PC-9 (cell line): ENCODE data around the gene POGLUT3. TPM values are rescaled to one million over a fixed set of nuclear protein-coding genes. Genes with fewer than 3 reads are reported as not detected.

ENCODE experiments used
- BruUV-seq: library from RNA; stranded (reverse); fragments of 400-500 nt; replicated peaks from 2 replicates; lab custom pipeline; 2021; lab: Mats Ljungman, UMichigan
- CTCF ChIA-PET: fragments of 300-600 bp; sonication (Branson Sonifier 250); formaldehyde crosslinking; loops from one replicate; lab custom pipeline; 2022; ENCODE audit warnings: antibody characterized with exemption; lab: Charles Lee
- POLR2A ChIA-PET: fragments of 300-600 bp; sonication (Branson Sonifier 250); formaldehyde crosslinking; loops from one replicate; lab custom pipeline; 2022; ENCODE audit warnings: antibody characterized with exemption; ENCODE audit not compliant: unreplicated experiment; lab: Charles Lee
- DNase-seq, 2 experiments: peaks; one replicate each; pipeline versions ENCODE4 v3.0.0 to v3.0.0-alpha.2; 2015 to 2022; ENCODE audit warnings: mixed read lengths in 1 of 2
- H2AFZ ChIP-seq: fragments of 200-600 bp; sonication (generic); 2 replicates; pipeline ENCODE4 v1.8.1; 2017; ENCODE audit warnings: antibody characterized with exemption
- H3F3A ChIP-seq: fragments of 200-600 bp; sonication (generic); 2 replicates; pipeline ENCODE4 v1.8.1; 2017; ENCODE audit warnings: antibody characterized with exemption, mild to moderate bottlenecking, low read depth; ENCODE audit not compliant: insufficient read depth
- H3K27ac ChIP-seq: fragments of 200-600 bp; sonication (generic); 2 replicates; pipeline ENCODE4 v1.6.1; 2016; ENCODE audit warnings: mixed run types
- H3K27me3 ChIP-seq: fragments of 200-600 bp; sonication (generic); 2 replicates; pipeline ENCODE4 v1.6.1; 2016; ENCODE audit warnings: low read depth, mixed run types; ENCODE audit not compliant: insufficient read depth
- H3K36me3 ChIP-seq: fragments of 200-600 bp; sonication (generic); 2 replicates; pipeline ENCODE4 v1.6.1; 2016; ENCODE audit warnings: low read depth, mixed run types
- H3K4me1 ChIP-seq: fragments of 200-600 bp; sonication (generic); replicated peaks from 2 replicates; pipeline ENCODE4 v1.6.1; 2016; ENCODE audit warnings: mixed run types; ENCODE audit not compliant: insufficient read depth
- H3K4me2 ChIP-seq: fragments of 200-600 bp; sonication (generic); 2 replicates; pipeline ENCODE4 v1.6.1; 2017; ENCODE audit warnings: mixed run types
- H3K4me3 ChIP-seq: fragments of 200-600 bp; sonication (generic); 2 replicates; pipeline ENCODE4 v1.6.1; 2016; ENCODE audit warnings: mixed run types
- H3K79me2 ChIP-seq: fragments of 200-600 bp; sonication (generic); 2 replicates; pipeline ENCODE4 v1.6.1; 2017; ENCODE audit warnings: low read depth, mixed run types
- H3K9me2 ChIP-seq: fragments of 200-600 bp; sonication (generic); 2 replicates; pipeline ENCODE4 v1.8.1; 2017; ENCODE audit warnings: mild to moderate bottlenecking; ENCODE audit not compliant: insufficient read depth
- H3K9me3 ChIP-seq: fragments of 200-600 bp; sonication (generic); 2 replicates; pipeline ENCODE4 v1.8.1; 2016; ENCODE audit warnings: low read depth; ENCODE audit not compliant: insufficient read depth
- H4K20me1 ChIP-seq: fragments of 200-600 bp; sonication (generic); 2 replicates; pipeline ENCODE4 v1.8.1; 2017; ENCODE audit not compliant: insufficient read depth
- EZH2 ChIP-seq: fragments of 200-600 bp; sonication (generic); IDR thresholded peaks from 2 replicates; pipeline ENCODE4 v1.8.0; 2017; ENCODE audit warnings: antibody characterized with exemption, low read depth
- intact Hi-C: fragments of 100-400 bp; cut with micrococcal nuclease; formaldehyde crosslinking; loops from one replicate; pipeline ENCODE4 v1.10.0; 2022; ENCODE audit not compliant: unreplicated experiment
- total RNA-seq: library from RNA; stranded (reverse); gene quantifications from 2 replicates; pipeline ENCODE4 v1.2.3, GENCODE V29; 2021
- TF ChIP-seq, protein P1 (sequence below): fragments of 200-600 bp; sonication (generic); conservative IDR thresholded peaks from 2 replicates; pipeline ENCODE4 v1.6.1; 2017; ENCODE audit warnings: mixed run types, antibody characterized with exemption, mild to moderate bottlenecking, moderate library complexity

POGLUT3 gene
- total RNA-seq, 1 experiment from 2014 or later, result 31.7 TPM

DNA sequence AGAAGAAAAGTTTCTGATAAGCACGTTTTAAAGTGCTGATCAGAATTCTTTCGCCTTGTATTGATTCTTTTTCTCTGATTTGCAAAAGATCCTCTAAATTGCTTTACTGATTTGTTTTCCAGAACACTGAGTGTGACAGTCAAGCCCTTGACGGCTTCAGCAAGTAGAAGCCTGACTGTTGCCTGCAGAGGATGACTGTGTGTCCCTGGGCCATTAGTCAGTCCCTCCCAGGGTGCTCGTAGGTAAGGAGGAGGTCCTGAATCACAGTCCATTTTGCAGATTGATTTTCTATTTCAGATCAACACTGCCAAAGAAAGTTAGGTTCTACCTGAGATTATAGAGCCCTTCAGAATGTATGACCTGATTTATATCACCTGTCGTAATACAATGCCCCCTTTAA is 38.6 kb upstream of the POGLUT3 start:
- no TSS peak for BruUV-seq
- 0 out of 2 replicates have a peak, but pooled peaks cover 2% of the 10 kb centered on the region for H3F3A ChIP-seq
- CTCF ChIA-PET, result no interaction called here
- peaks cover 10% of the 10 kb centered on the region; the same call in 1 of the 2 replicates for H3K36me3 ChIP-seq
- no peaks in the 10 kb centered on the region for H3K9me2 ChIP-seq
- H3K27ac ChIP-seq, result no peak overlapping the region
- POLR2A ChIA-PET, result interaction anchor here (0.6 kb wide), 1 partner anchor 25 kb away, joined by 6 read pairs; no protein-coding TSS in a partner anchor
- no peaks in the 10 kb centered on the region for H3K4me1 ChIP-seq
- no peak for DNase-seq
- intact Hi-C loops, result no loop called here
- H3K27me3 ChIP-seq, result no peaks in the 10 kb centered on the region
- H3K4me3 ChIP-seq, result no peak overlapping the region
- TF ChIP-seq, protein P1, sequence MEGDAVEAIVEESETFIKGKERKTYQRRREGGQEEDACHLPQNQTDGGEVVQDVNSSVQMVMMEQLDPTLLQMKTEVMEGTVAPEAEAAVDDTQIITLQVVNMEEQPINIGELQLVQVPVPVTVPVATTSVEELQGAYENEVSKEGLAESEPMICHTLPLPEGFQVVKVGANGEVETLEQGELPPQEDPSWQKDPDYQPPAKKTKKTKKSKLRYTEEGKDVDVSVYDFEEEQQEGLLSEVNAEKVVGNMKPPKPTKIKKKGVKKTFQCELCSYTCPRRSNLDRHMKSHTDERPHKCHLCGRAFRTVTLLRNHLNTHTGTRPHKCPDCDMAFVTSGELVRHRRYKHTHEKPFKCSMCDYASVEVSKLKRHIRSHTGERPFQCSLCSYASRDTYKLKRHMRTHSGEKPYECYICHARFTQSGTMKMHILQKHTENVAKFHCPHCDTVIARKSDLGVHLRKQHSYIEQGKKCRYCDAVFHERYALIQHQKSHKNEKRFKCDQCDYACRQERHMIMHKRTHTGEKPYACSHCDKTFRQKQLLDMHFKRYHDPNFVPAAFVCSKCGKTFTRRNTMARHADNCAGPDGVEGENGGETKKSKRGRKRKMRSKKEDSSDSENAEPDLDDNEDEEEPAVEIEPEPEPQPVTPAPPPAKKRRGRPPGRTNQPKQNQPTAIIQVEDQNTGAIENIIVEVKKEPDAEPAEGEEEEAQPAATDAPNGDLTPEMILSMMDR, result no peak
- no peak for TF ChIP-seq EZH2
- H4K20me1 ChIP-seq, result no peaks in the 10 kb centered on the region
- H3K9me3 ChIP-seq, result no peaks in the 10 kb centered on the region
- H2AFZ ChIP-seq, result no peak overlapping the region
- no peak overlapping the region for H3K4me2 ChIP-seq
- H3K79me2 ChIP-seq, result no peaks in the 10 kb centered on the region

DNA sequence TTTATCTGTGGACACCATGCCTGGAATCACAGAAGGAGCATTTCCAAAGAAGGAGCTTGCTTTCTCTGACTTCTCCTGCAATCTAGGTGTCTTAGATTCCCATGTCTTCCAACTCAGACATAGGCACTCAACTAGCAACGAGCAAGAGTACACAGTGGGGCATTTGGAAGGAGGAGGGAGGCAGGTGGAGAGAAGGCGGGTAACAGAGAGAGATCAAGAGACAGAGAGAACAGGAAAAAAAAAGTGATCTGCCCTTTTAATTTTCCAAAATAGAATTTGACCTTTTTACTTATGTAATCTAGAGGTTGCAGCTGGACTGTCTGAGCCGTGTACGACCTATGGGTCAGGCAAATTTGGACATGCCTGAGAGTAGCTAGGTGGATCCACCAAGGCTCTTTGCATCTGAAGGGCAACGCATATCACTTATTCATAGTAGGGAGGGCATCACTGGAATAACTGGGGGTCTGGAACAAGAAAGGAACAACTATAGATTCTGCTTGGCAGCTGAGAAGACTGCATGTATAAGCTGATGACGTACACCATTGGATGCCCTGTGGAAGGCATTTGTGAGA is 37.3 kb upstream of the POGLUT3 start:
- ChIA-PET POLR2A (interaction anchor here (0.6 kb wide), 1 partner anchor 58 kb away, joined by 4 read pairs; no protein-coding TSS in a partner anchor), CTCF (no interaction called here)
- Histone ChIP-seq H3K36me3 (peaks cover 10% of the 10 kb centered on the region; the same call in 1 of the 2 replicates), H3K4me3 (no peak overlapping the region), H3K9me3 (no peaks in the 10 kb centered on the region), H3F3A (0 out of 2 replicates have a peak, but pooled peaks cover 2% of the 10 kb centered on the region), H2AFZ (no peak overlapping the region), H3K79me2 (no peaks in the 10 kb centered on the region), H3K27ac (no peak overlapping the region), H3K4me2 (no peak overlapping the region), H4K20me1 (no peaks in the 10 kb centered on the region), H3K9me2 (no peaks in the 10 kb centered on the region), H3K27me3 (no peaks in the 10 kb centered on the region), H3K4me1 (no peaks in the 10 kb centered on the region)
- no peak for DNase-seq
- intact Hi-C loops, result no loop called here
- BruUV-seq, result no TSS peak
- TF ChIP-seq, protein P1, result no peak
- TF ChIP-seq EZH2, result no peak

DNA sequence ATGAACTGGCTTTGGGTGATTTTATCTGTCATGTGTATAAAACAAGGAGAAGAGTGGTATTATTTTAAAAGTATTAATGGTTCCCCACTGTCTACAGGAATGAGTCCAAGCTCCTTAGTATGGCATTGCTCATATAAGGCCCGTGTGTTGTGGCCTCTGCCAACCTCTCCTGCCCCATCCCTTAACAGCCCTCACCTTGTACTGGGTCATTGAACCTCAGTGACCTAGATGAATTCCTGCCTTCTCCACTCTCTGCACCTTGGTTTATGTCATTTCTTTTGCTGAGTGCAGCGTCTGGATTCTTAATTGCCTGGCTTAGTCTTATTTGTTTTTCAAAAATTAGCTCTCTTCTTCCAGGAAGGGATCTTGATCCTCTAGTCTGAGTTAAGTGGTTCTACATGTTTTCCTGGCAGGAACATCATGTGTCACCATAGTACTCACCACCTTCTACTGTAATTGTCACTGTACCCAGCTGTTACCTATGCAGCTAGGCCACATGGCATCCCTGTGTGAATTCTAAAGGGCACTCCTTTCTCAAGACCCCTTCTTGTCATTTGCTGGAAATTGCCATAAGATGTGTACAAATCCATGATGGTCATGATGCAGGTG is 36.2 kb upstream of the POGLUT3 start:
- intact Hi-C loops, result no loop called here
- Histone ChIP-seq H3K27ac (no peak overlapping the region), H3K79me2 (no peaks in the 10 kb centered on the region), H3K27me3 (no peaks in the 10 kb centered on the region), H3K4me2 (no peak overlapping the region), H3K4me3 (no peak overlapping the region), H3F3A (0 out of 2 replicates have a peak, but pooled peaks cover 2% of the 10 kb centered on the region), H3K9me2 (no peaks in the 10 kb centered on the region), H3K4me1 (no peaks in the 10 kb centered on the region), H2AFZ (no peak overlapping the region), H4K20me1 (no peaks in the 10 kb centered on the region), H3K9me3 (no peaks in the 10 kb centered on the region), H3K36me3 (peaks cover 10% of the 10 kb centered on the region; the same call in 1 of the 2 replicates)
- ChIA-PET CTCF (no interaction called here), POLR2A (interaction anchor here (0.6 kb wide), 1 partner anchor 229 kb away, joined by 3 read pairs; no protein-coding TSS in a partner anchor)
- BruUV-seq, result no TSS peak
- DNase-seq, result no peak
- no peak for TF ChIP-seq EZH2
- TF ChIP-seq, protein P1, result no peak
